ENCODE results near the gene MIS18A.

The MIS18A gene

GRCh38 chr21:32256873-32257620 is 21.8 kb downstream of the MIS18A start:
- DNase-seq: peak in 55 of 58 donors; percentile 6 to 80 (median 44)

- DNase-seq: no peak
Measured at GRCh38 chr21:32256251-32256650, 22.6 kb downstream of the MIS18A start.

GRCh38 chr21:32253215-32253641 is 25.6 kb downstream of the MIS18A start:
- DNase-seq: no peak

- DNase-seq: no peak
Measured at GRCh38 chr21:32252136-32252535, 26.7 kb downstream of the MIS18A start.

GRCh38 chr21:32249511-32250280 is 29.2 kb downstream of the MIS18A start:
- DNase-seq: no peak

GRCh38 chr21:32248571-32249461 is 30.0 kb downstream of the MIS18A start:
- peak in 7 of 58 donors; percentile 2 to 20 (median 5) for DNase-seq

- DNase-seq: no peak
Measured at GRCh38 chr21:32246571-32247140, 32.2 kb downstream of the MIS18A start.

- DNase-seq: no peak
Measured at GRCh38 chr21:32245971-32246370, 32.9 kb downstream of the MIS18A start.

- no peak for DNase-seq
Measured at GRCh38 chr21:32240851-32241687, 37.8 kb downstream of the MIS18A start.

- DNase-seq: no peak
Measured at GRCh38 chr21:32239551-32239950, 39.3 kb downstream of the MIS18A start.

- DNase-seq: no peak
Measured at GRCh38 chr21:32238063-32238462, 40.8 kb downstream of the MIS18A start.

GRCh38 chr21:32237021-32237420 is 41.8 kb downstream of the MIS18A start:
- DNase-seq: no peak

- no peak for DNase-seq
Measured at GRCh38 chr21:32233722-32234301, 45.0 kb downstream of the MIS18A start.

GRCh38 chr21:32233055-32233546 is 45.7 kb downstream of the MIS18A start:
- peak in 1 of 58 donors; percentile 2 for DNase-seq

GRCh38 chr21:32226444-32226843 is 52.4 kb downstream of the MIS18A start:
- DNase-seq: no peak
